Cardiac fibroblast (primary cell): Measurements from ENCODE around the gene IFTAP.
"Not testable (repeated sequence)": the region's sequence is repeated elsewhere in the genome, so short reads cannot be mapped to it uniquely, and the experiment has no call there.

ENCODE experiments used
- DNase-seq, 2 donors: peaks; one replicate each; pipeline versions ENCODE4 v3.0.0 to v3.0.0-alpha.2; 2010; ENCODE audit warnings: low read depth in 2 of 2
- H3K4me3 ChIP-seq, 2 donors: replicated peaks in 1 of 2; 1 replicate in 1 of 2; 2 replicates in 1 of 2; pipeline ENCODE4 v1.5.1; 2011; ENCODE audit warnings: low read depth in 2 of 2, low read length in 2 of 2, mild to moderate bottlenecking in 2 of 2, moderate library complexity in 1 of 2
- TF ChIP-seq, protein P1 (sequence below): IDR thresholded peaks from one replicate; pipeline ENCODE4 v1.5.1; 2011; ENCODE audit warnings: low read depth, mild to moderate bottlenecking, low read length, inconsistent platforms

Gene IFTAP

DNA sequence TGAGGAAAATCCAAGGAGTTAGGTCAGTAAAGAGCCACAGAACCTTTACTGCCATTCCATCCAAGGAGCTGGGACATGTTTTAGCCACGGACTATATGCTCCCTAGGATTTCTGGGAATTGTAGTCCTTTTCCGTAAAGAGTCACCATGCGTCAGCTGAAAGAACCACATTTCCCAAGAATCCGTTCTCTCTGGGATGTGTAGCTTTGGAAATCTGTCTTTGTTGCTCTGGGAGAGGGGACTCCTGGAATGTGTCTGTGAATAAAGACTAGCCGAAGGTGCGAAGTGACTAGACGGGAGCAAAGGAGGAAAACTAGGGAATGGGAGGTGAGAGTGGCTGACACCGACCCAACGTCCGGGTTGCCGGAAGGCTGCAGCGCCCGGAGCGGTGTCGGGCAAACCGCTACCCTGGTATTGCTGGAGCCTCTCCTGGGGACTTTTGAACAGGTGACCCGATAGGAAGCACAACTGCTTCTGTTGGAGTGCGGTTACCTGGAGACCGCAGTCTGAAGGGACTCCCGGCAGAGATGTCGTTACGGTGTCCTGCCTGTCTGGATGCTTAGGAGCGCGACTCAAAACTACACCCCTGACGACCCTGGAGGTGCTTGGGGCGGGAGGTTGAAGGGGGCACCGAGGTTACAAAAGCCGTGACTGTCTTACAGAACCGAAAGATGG is at the start of gene IFTAP:
Gene IFTAP (plus strand): TSS at position 187 of the 674 bp plus-strand sequence. CDS start 15,602 bp downstream, outside the sequence.
- TF ChIP-seq, protein P1, sequence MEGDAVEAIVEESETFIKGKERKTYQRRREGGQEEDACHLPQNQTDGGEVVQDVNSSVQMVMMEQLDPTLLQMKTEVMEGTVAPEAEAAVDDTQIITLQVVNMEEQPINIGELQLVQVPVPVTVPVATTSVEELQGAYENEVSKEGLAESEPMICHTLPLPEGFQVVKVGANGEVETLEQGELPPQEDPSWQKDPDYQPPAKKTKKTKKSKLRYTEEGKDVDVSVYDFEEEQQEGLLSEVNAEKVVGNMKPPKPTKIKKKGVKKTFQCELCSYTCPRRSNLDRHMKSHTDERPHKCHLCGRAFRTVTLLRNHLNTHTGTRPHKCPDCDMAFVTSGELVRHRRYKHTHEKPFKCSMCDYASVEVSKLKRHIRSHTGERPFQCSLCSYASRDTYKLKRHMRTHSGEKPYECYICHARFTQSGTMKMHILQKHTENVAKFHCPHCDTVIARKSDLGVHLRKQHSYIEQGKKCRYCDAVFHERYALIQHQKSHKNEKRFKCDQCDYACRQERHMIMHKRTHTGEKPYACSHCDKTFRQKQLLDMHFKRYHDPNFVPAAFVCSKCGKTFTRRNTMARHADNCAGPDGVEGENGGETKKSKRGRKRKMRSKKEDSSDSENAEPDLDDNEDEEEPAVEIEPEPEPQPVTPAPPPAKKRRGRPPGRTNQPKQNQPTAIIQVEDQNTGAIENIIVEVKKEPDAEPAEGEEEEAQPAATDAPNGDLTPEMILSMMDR, result no peak

DNA sequence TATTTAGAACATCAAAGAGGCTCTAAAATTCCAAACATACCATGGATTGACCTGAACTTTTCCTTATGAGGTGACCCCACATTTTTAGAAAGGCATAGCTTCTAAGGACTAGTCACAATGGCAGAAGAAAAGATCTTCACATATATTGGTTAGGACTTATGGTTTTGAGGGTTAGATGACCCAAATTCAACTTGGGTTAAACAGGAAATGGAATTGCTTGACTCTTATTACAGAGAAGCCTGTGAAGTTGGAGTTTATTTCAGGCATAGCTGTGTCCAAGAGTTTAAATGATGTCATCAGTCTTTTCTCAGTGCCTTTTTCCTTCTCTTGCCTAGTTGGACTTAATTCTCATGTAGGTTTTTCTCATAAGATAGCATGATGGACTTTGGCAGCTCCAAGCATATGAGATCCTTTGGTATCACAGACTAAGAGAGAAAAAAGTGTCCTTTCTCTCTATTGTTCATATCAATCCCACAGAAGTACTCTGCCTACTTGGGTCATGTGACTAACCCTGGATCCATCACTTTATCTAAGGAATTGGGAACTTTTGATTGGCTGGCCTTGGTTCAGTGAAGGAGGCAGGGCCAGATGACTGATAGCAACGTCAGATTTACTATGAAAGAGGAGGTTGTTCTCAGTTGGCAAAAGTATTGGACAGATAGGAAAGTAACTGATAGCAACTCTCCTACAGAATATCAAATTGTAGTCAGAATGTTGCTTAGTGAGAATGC is 43.8 kb upstream of the IFTAP start:
- TF ChIP-seq, protein P1, result no peak
- H3K4me3 ChIP-seq, result no peak overlapping the region
- DNase-seq, result no peak

More for the DNA sequence above, at the start of gene IFTAP:
- peak within 1 kb of the TSS; percentile 80 to 85 for H3K4me3 ChIP-seq
- peak; percentile 93 for DNase-seq

- DNase-seq, H3K4me3 ChIP-seq: not testable (repeated sequence)
These were observed 36.9 kb upstream of the IFTAP start for GRCh38 chr11:36557390-36557789.

DNA sequence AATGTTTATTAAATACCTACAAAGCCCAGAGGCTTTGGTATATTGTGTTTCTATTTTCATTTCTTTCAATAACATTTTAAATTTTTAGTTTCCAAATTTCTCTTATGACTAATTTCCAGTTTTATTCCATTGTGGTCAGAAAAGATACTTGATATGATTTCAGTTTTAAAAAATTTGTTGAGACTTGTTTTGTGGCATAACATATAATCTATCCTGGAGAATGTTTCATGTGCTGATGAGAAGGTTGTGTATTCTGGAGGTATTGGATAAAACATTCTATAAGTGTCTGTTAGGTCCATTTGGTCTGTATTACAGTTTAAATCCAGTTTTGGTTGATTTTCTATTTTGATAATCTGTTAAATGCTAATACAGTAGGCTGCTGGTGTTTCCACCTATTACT is 36.3 kb upstream of the IFTAP start:
- TF ChIP-seq, protein P1, result no peak
- DNase-seq, result no peak
- no peak overlapping the region for H3K4me3 ChIP-seq

DNA sequence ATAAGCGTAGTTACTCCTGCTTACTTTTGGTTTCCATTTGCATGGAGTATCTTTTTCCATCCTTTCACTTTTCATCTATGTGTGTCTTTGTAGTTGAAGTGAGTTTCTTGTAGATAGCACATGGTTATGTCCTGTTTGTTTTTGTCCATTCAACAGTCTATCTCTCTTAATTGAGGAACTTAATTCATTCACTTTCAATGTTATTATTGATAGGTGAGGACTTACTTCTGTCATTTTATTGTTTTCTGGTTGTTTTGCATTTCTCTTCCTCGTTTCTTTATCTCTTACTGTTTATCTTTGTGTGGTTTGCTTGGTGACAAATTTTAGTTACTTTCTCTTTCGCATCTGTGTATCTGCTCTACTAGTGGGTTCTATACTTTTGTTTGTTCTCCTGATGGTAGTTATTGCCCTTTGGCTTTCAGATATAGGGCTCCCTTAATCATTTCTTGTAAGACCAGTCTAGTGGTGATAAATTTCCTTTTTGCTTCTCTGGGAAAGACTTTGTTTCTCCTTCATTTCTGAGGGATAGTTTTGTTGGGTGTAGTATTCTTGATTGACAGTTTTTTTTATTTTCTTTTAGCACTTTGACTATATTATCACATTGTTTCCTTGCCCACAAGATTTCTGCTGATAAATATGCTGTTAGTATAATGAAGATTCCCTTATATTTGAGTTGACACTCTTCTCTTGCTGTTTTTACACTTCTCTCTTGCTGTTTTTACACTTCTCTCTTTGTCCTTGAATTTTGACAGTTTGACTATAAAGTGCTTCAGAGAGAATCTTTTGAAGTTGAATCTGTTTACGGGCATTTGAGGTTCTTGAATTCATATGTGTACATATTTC is 35.5 kb upstream of the IFTAP start:
- no peak for DNase-seq
- no peak overlapping the region for H3K4me3 ChIP-seq
- TF ChIP-seq, protein P1, result no peak

GRCh38 chr11:36564376-36565030 is 29.8 kb upstream of the IFTAP start:
- peak overlapping the region in 1 of 2 donors; percentile 41 for H3K4me3 ChIP-seq
- peak; percentile 75 to 76 for DNase-seq
- TF ChIP-seq, protein P1, result peak; percentile 67
